ENCODE data around the gene FLNC. TPM values are rescaled to one million over a fixed set of nuclear protein-coding genes. Genes with fewer than 3 reads are reported as not detected.

FLNC gene
- polyA plus RNA-seq, 4 donors = 12.9 to 21.0 (median 13.6) TPM

DNA sequence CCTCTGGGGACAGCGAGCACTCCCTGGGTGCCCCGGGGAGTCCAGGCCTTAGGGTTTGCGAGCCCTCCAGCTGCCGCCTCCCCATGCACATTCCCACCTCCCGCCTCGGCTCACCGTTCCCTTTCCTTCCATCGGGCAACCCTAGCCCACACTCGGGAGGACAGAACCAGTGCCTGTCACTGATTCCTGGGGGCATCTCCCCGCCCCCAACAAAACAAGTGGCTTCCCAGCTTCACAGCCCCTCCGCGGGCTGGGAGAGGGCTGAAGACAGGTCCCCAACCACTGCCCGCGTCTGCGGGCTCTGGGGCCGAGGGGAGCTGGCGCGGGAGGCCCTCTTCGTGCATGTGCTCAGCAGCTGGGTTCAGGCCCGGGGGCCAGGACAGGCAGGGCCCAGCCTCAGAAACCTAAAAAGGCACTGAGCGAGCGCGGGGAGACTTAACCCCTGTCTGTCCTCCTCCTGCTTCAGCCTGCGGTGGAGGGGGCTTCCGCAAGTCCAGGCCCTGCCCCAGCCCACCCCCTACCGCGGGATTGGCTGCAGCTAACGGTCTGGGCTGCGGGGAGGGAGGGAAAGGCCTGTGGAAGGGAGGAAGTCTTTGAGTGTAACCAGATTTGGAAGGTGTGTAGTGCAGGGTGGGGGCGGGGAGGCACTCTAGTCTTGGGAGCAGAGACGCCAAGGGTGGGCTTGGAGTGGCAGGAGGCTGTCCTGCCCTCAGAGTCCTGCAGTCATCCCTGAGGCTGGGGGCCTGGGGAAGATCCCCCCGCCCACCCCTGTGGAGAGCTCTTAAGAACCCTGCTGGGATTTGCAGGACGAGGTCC lies 1.2 kb downstream of the FLNC start:
- DNase-seq (ENCODE audit: low read depth in 4 of 4, low spot score in 3 of 4) = no peak

DNA sequence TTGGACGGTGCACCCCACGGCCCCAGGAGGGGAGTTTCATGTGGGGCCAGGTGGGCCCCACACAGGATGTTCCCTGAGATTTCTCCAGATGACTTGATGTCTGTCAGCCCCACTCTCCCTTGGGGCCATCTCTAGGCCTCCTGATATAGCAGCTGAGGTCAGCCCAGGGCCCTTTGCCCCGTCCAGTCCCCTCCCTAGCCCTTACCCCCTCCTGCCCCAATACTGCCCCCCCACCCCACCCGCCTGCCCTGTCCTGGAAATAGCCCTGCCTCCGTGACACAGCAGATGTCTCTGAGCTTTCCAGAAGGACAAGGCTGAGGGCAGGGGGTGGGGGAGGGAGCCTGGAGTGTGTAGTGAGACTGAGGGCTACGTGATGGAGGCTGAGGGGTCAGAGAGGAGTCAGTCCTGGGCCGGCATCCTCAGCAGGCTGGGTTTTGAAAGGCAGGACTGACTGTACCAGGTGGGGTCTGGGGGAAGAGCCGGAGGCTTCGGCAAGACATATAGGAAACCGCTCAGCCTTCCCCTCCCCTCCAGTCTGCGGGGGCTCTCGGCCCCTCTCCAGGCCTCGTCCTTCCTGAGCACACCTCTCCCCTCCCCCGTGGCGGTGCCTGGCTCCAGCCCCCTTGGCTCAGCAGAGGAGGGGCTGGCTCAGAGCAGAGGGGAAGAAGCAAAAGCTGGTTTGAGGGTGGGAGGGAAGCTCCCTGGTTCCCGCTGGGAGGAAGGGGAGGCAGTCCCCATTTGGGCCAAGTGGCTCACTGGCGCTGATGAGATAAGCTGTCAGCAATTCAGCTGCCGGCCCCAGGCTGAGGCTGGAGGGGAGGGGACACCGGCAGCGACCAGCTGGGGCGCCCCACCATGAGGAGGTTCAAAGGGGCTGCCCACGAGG lies 2.0 kb downstream of the FLNC start:
- DNase-seq (ENCODE audit: low read depth in 4 of 4, low spot score in 3 of 4) = no peak

DNA sequence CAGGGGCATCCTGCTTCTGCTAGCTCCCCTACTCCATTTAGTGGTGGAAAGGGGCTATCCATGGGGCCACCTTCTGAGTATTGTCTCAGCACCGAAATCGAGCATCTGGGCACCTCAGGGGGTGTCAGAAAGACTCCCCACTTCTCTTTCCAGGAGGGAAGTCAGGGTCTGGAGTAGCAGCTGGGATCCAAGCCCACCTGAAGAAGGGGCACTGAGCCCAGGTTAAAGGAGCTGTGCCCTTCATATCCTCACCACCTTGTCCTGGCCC lies 2.6 kb downstream of the FLNC start:
- no peak for DNase-seq (ENCODE audit: low read depth in 4 of 4, low spot score in 3 of 4)

DNA sequence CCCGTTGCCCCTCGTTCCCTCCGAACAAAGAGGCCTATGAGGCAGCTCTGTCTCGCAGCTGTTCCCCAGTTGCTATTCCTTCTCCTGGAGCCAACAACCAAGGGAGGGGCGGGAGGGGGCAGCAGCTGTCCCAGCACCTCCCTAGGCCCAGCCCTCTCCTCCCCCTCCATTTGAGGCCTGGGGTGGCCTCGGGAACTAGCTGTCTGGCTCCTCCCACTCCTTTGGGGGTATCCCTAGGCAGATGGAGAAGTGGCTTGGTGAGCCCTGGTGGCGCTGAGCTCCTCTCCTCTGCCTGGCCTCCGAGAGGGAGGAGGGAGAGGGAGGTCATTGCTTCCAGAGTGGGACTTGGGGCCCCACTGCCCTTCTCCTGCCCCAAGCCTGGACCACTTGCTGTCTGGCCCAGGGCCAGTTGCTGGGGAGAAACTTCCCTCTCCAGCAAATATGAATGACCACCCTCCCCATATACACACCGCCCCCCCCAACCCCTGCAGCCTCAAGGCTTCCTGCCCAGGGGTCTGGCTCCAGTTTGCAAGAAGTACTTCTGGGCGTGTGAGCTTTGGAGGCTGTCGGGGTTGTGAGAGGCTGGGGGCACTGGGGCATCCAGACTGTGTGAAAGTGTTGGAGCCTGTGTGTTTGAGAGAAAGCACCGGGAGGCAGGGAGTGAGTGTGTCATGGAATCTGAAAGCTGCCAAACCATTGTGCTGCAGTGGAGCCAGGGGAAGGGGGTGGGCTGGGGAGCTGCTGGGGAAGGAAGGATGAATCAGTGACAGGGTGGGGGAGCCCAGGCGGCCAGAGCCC lies 3.1 kb downstream of the FLNC start:
- DNase-seq (ENCODE audit: low read depth in 4 of 4, low spot score in 3 of 4) = peak in 1 of 4 donors; percentile 33

DNA sequence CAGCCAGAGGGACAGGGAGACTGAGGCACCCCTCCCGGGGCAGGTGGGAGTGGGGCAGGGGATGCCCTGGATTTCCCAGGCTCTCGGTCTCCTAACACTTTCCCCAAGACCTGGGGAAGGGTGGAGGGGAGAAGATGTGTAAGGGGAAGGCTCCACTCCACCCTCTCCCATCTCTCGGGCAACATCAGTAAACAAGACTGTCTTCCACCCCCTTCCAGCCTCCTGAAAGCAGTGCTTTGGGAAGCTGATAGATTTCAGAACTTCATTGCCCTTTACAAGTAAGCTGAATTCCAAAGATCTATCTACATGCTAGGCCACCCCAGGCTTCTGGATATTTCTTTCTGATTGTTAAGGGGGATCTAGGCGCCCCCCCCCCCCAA lies 3.7 kb downstream of the FLNC start:
- DNase-seq (ENCODE audit: low read depth in 4 of 4, low spot score in 3 of 4) = no peak

DNA sequence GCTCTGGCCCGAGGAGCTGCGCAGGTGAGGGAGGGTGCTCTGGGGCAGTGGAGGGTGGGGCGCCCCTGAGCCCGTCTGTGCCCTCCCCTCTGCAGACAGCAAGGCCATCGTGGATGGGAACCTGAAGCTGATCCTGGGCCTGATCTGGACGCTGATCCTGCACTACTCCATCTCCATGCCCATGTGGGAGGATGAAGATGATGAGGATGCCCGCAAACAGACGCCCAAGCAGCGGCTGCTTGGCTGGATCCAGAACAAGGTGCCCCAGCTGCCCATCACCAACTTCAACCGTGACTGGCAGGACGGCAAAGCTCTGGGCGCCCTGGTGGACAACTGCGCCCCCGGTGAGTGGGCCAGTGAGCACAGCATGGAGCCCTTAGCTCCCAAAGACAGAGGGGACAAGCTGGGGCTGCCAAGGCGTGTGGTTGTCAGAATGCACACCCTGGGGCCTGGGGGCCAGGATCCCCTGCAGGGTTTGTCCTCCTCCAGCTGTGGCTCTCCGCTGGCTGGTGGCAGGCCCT lies 5.1 kb downstream of the FLNC start:
- no peak for DNase-seq (ENCODE audit: low read depth in 4 of 4, low spot score in 3 of 4)

DNA sequence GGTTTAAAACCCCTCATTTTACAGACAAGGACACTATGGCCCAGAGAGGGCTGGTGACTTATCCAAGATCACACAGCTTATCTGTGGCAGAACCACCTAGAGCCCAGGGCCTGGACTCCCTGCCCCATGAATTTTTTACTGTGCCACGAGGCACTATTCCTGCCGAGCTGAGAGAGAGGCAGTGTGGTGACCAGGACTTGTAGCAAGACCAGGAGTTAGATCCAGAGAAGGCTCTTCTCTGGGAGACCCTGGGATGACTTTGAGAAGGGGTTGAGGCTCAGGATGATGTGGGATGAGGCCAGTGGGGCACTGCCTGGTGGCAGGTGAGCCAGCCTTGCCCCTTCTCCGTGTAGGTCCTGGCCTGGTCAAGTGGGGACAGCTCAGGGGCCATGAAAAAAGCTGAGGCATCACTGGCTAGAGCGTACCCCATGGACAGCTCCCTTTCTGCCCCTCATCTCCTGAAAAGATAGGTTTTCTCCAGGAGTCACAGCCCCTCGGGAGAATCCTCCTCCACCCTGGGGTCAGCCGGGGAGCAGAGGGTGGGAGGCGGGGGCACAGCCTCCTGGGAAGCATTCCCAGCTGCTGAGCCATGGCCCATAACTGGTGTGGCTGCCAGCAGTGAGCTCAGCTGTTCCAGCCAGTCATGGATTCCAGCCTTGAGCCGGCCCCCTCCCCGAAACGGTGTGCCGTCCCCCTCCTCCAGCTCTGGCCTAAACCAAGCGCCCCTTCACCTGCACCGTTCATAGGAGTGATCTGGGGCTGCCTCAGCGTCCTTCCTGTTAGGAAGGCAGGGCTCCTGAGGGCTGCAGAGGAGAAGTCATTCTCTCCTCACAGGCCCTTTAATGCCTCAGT lies 5.8 kb downstream of the FLNC start:
- DNase-seq (ENCODE audit: low read depth in 4 of 4, low spot score in 3 of 4) = no peak

DNA sequence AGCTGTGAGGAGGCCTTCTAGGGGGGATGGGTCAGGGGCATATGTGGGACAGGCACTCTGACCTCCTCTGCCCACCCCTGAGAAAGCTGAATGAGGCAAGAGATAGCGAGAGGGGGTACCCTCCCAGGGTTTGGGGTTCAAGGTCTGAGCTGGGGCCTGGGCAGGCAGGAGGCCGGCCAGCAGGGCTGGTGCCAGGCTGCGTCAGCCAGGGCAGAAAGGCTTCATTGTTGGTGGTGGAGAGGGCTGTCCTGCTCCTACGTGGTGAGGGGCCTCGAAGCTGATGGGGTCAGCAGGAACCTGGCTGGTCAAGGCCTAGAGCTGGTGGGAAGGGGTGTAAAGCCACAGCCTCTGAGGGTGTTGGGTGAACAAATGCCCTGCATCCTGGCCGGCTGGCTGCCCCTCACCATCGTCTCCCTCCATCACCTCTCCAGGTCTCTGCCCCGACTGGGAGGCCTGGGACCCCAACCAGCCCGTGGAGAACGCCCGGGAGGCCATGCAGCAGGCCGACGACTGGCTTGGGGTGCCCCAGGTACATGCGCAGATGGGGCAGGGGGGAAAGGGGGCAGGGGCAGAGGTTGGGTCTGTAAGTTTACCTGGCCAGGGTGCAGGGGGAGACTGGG lies 6.6 kb downstream of the FLNC start:
- no peak for DNase-seq (ENCODE audit: low read depth in 4 of 4, low spot score in 3 of 4)

DNA sequence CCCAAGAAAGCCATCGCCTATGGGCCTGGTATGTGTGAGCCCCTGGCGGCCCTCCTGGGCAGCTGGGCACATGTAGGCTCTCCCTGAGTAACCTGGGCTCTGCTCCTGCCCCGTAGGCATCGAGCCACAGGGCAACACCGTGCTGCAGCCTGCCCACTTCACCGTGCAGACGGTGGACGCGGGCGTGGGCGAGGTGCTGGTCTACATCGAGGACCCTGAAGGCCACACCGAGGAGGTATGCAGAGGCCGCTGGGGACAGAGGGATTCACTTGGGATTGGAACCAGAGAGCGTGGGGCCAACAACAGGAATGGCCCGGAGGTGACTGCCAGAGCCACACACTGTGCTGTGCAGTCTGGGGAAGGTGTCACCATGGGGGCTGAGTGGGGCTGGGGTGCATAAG lies 7.3 kb downstream of the FLNC start:
- DNase-seq (ENCODE audit: low read depth in 4 of 4, low spot score in 3 of 4) = no peak

DNA sequence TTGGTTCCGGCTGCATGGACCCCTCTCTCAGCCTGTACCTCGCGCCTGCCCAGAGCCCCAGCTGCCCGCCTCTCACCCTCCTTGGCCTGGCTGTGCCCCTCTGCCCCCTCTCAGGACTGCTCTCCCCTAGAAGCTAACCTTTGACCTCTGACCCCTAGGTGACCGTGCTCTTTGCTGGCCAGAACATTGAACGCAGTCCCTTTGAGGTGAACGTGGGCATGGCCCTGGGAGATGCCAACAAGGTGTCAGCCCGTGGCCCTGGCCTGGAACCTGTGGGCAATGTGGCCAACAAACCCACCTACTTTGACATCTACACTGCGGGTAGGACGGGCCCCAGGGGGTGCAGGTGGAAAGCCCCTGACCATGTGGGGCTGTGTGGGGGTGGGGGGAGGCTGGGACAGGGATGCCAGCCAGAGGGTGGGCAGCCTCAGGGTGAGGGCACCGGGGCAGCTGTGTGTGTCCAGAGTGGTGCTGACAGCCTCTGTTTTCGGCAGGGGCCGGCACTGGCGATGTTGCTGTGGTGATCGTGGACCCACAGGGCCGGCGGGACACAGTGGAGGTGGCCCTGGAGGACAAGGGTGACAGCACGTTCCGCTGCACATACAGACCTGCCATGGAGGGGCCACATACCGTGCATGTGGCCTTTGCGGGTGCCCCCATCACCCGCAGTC lies 8.0 kb downstream of the FLNC start:
- DNase-seq (ENCODE audit: low read depth in 4 of 4, low spot score in 3 of 4) = no peak

DNA sequence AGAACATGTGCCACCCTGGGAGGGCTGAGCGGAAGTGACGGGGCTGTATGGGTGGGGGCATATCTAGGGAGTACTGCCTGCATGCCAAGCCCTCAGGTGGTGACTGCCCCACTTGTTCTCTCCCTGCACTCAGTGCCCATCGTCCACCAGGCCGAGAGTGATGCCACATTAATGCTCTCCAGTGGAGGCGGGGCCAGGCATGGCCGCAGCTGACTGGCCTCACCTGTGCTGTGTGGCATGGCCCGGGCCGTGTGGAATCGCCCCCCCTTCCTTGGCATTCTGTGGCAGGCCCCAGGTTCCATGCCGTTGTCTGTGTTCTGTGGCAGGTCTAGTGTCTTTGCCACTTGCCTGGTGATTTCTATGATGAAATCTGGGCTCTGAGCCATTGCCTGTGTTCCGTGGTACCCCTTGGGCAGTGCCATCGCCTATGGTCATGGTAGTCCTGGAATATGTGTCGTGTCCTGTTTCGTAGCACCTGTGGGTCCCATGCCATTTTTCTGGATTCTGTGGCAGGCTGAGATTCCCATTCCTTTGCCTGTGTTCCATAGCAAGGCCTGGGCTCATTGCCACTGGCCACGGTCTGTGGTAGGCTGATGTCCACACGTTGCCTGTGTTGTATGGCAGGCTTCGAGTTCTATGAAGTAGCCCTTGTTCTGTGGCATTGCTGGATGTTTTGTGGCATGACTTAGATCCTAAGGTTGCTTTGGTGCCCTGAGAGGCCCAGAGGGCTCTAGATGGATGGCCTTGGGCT lies 8.9 kb downstream of the FLNC start:
- DNase-seq (ENCODE audit: low read depth in 4 of 4, low spot score in 3 of 4) = no peak

DNA sequence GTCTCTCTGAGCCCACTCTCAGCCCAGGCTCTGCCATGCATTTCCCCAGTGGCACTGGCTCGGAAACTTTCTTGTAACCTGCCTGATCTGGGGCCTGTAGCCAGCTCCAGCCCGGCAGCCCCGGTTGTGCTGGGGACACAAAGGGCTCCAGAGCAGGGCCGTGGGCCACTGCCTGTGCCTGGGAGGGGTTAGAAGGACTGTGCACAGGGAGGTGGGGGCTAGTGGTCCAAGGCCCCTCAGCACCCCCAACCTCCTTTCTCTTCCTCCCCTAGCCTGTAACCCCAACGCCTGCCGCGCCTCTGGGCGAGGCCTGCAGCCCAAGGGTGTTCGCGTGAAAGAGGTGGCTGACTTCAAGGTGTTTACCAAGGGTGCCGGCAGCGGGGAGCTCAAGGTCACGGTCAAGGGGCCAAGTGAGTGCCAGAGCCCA lies 9.6 kb downstream of the FLNC start:
- no peak for DNase-seq (ENCODE audit: low read depth in 4 of 4, low spot score in 3 of 4)

DNA sequence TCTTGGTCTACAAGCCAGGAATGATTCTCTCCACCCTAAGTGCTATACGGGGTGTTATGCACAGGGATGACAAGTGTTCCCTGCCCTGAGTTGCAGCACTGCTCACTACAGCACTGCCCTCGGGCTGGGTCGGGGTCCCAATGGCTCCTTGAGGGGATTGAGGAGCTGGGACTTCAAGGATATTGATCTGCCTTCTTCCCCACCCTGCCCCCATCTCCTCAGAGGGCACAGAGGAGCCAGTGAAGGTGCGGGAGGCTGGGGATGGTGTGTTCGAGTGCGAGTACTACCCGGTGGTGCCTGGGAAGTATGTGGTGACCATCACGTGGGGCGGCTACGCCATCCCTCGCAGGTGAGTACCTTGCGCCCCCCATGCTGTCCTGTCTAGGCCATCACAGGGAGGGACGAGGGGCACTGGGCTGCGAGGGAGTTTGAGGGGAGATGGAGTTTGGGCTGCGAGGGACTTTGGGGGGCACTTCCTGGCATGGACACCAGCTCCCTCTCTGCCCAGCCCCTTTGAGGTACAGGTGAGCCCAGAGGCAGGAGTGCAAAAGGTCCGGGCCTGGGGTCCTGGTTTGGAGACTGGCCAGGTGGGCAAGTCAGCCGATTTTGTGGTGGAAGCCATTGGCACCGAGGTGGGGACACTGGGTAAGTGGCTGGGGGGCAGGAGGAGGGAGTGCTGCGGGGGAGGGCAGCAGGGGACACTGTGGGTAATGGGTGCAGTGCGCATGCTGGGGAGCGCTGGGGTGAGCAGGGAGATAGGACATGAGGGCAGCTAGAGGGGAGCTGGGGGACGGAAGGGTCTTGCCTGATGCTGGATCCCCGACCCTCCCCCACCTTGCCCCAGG lies 10.3 kb downstream of the FLNC start:
- DNase-seq (ENCODE audit: low read depth in 4 of 4, low spot score in 3 of 4) = no peak

DNA sequence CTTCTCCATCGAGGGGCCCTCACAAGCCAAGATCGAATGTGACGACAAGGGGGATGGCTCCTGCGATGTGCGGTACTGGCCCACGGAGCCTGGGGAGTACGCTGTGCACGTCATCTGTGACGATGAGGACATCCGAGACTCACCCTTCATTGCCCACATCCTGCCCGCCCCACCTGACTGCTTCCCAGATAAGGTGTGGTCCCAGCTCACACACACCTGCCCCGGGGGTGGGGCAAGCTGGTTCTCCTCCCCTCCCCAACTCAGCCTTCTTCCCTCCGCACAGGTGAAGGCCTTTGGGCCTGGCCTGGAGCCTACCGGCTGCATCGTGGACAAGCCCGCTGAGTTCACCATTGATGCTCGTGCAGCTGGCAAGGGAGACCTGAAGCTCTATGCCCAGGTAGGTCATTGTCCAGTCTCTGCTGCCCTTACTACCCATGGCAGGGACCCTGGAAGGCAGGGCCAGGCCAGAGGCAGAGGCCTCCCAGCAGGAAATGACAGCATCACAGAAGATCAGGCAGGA lies 11.0 kb downstream of the FLNC start:
- no peak for DNase-seq (ENCODE audit: low read depth in 4 of 4, low spot score in 3 of 4)

DNA sequence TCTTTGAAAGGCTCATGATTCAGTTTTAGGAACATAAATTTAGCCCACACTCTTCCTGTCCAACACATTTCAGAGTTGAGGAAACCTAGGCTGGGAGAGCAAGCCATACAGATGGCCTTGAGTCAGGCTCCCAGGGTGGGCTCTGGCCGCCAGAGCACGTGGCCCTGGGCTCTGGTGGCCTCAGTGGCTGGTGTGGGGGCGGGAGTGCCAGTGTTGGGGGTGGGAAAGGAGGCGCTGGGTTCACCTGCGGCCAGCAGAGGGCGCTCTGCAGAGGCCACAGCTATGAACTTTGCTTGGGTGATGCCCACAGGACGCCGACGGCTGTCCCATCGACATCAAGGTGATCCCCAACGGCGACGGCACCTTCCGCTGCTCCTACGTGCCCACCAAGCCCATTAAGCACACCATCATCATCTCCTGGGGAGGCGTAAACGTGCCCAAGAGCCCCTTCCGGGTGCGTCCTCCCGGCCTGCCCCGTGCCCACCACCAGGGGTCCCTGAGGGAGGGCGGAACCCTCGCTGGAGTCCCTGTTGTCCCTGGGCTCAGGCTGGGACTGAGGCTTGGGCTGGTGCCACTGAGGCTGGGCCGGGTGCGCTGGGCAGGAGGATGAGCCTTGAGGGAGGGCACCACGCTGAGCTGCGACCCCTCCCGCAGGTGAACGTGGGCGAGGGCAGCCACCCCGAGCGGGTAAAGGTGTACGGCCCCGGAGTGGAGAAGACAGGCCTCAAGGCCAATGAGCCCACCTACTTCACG lies 11.9 kb downstream of the FLNC start:
- DNase-seq (ENCODE audit: low read depth in 4 of 4, low spot score in 3 of 4) = no peak

Data from right renal pelvis (tissue), 4 donors.